ENCODE results near the gene TUBGCP5. TPM values are rescaled to one million over a fixed set of nuclear protein-coding genes. Genes with fewer than 3 reads are reported as not detected.
"Not testable (repeated sequence)": the region's sequence is repeated elsewhere in the genome, so short reads cannot be mapped to it uniquely, and the experiment has no call there.

Gene TUBGCP5
- total RNA-seq, 1 experiment from 2014 or later = 18.8 TPM

DNA sequence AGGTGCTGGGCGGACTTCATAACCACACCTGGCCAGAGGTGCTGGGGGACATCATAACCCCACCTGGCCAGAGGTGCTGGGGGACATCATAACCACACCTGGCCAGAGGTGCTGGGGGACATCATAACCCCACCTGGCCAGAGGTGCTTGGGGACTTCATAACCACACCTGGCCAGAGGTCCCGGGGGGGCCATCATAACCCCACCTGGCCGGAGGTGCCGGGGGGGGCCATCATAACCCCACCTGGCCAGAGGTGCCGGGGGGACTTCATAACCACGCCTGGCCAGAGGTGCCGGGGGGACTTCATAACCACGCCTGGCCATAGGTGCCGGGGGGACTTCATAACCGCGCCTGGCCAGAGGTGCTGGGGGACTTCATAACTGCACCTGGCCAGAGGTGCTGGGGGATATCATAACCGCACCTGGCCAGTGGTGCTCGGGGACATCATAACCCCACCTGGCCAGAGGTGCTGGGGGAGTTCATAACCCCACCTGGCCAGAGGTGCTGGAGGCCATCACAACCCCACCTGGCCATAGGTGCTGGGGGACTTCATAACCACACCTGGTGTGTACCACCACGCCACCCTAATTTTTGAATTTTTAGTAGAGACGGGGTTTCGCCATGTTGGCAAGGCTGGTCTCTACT lies 10.7 kb upstream of the TUBGCP5 start:
- POLR2A ChIA-PET = no interaction called here
- CTCF ChIA-PET = no interaction called here
- Mint-ChIP-seq H3K4me1 (no peaks in the 10 kb centered on the region), H3K36me3 (no peaks in the 10 kb centered on the region), H3K27me3 (ENCODE audit: low read depth) (no peaks in the 10 kb centered on the region), H3K4me3 (no peak overlapping the region), H3K9me3 (peaks cover 14% of the 10 kb centered on the region), H3K27ac (no peak overlapping the region)
- TF ChIP-seq TEAD4 (CRISPR knock-in tag; IDR thresholded peaks at IDR 0.05) = no peak
- no peak for TF ChIP-seq SP1 (CRISPR knock-in tag; conservative IDR thresholded peaks at IDR 0.05)
- TF ChIP-seq, protein P1, sequence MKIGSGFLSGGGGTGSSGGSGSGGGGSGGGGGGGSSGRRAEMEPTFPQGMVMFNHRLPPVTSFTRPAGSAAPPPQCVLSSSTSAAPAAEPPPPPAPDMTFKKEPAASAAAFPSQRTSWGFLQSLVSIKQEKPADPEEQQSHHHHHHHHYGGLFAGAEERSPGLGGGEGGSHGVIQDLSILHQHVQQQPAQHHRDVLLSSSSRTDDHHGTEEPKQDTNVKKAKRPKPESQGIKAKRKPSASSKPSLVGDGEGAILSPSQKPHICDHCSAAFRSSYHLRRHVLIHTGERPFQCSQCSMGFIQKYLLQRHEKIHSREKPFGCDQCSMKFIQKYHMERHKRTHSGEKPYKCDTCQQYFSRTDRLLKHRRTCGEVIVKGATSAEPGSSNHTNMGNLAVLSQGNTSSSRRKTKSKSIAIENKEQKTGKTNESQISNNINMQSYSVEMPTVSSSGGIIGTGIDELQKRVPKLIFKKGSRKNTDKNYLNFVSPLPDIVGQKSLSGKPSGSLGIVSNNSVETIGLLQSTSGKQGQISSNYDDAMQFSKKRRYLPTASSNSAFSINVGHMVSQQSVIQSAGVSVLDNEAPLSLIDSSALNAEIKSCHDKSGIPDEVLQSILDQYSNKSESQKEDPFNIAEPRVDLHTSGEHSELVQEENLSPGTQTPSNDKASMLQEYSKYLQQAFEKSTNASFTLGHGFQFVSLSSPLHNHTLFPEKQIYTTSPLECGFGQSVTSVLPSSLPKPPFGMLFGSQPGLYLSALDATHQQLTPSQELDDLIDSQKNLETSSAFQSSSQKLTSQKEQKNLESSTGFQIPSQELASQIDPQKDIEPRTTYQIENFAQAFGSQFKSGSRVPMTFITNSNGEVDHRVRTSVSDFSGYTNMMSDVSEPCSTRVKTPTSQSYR (CRISPR knock-in tag; IDR thresholded peaks at IDR 0.05) = no peak
- TF ChIP-seq, protein P2, sequence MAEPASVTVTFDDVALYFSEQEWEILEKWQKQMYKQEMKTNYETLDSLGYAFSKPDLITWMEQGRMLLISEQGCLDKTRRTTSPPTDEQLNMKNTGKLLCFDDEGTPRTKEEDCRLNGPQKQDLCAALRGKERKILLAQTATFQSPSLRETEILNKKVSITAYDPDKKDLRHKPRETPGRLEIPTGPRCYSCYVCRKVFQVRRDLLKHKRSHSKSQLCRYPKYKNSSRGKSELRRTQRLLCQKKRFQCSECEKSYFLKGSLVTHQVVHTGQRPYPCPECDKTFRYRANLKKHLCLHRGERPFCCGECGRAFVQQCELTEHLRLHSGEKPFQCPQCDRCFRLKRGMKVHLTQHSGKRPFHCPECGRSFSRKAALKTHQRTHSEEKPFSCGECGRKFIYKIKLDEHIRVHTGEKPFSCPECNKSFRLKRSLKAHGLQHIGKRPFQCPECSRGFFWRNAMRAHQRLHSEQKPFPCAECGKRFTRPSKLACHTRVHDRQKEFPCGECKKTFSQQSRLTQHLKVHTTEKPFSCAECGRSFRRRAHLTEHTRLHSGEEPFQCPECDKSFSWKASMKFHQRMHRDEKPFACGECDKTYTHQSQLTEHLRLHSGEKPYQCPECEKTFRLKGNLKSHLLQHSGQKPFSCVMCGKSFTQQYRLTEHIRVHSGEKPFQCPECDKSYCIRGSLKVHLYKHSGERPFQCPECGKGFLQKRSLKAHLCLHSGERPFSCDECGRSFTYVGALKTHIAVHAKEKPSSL (CRISPR knock-in tag; conservative IDR thresholded peaks at IDR 0.05) = no peak
- ATAC-seq = no peak
- no peak for DNase-seq (ENCODE audit: low spot score)

- CTCF ChIA-PET; H3K36me3 Mint-ChIP-seq; DNase-seq (ENCODE audit: low spot score); H3K4me3 Mint-ChIP-seq; H3K9me3 Mint-ChIP-seq; POLR2A ChIA-PET; H3K27me3 Mint-ChIP-seq (ENCODE audit: low read depth); H3K27ac Mint-ChIP-seq; ATAC-seq; H3K4me1 Mint-ChIP-seq: not testable (repeated sequence)
These were observed 9.4 kb upstream of the TUBGCP5 start for GRCh38 chr15:23048572-23049282.

DNA sequence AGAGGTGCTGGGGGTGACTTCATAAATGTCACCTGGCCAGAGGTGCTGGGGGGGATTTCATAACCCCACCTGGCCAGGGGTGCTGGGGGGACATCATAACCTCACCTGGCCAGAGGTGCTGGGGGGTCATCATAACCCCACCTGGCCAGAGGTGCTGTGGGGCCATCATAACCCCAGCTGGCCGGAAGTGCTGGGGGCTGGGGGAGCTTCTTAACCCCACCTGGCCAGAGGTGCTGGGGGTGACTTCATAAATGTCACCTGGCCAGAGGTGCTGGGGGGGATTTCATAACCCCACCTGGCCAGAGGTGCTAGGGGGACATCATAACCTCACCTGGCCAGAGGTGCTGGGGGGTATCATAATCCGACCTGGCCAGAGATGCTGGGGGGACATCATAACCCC lies 4.6 kb upstream of the TUBGCP5 start:
- POLR2A ChIA-PET; DNase-seq (ENCODE audit: low spot score); H3K36me3 Mint-ChIP-seq; H3K4me1 Mint-ChIP-seq; H3K27me3 Mint-ChIP-seq (ENCODE audit: low read depth); H3K9me3 Mint-ChIP-seq; ATAC-seq; H3K27ac Mint-ChIP-seq; CTCF ChIA-PET; H3K4me3 Mint-ChIP-seq: not testable (repeated sequence)

- H3K27ac Mint-ChIP-seq; DNase-seq (ENCODE audit: low spot score); H3K9me3 Mint-ChIP-seq; H3K4me1 Mint-ChIP-seq; POLR2A ChIA-PET; H3K4me3 Mint-ChIP-seq; H3K27me3 Mint-ChIP-seq (ENCODE audit: low read depth); CTCF ChIA-PET; ATAC-seq; H3K36me3 Mint-ChIP-seq: not testable (repeated sequence)
These were observed 4.2 kb upstream of the TUBGCP5 start for GRCh38 chr15:23043535-23043934.

GRCh38 chr15:23041736-23042135 lies 2.4 kb upstream of the TUBGCP5 start:
- ATAC-seq; H3K4me1 Mint-ChIP-seq; H3K36me3 Mint-ChIP-seq; H3K4me3 Mint-ChIP-seq; CTCF ChIA-PET; H3K9me3 Mint-ChIP-seq; H3K27me3 Mint-ChIP-seq (ENCODE audit: low read depth); POLR2A ChIA-PET; H3K27ac Mint-ChIP-seq; DNase-seq (ENCODE audit: low spot score): not testable (repeated sequence)

DNA sequence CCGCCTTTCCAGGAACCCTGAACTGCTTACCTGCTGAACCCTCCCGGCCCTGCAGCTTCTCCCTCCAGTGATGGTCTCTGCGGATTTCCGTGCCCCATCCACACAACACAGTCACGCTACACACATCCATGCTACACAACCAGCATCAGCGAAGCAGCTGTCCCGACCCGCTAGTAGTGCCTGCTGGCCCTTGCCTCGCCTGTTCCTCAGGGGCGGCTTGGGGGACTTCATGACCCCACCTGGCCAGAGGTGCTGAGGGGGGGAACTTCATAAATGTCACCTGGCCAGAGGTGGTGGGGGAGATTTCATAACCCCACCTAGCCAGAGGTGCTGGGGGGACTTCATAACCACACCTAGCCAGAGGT lies 530 bp upstream of the TUBGCP5 start:
- H3K27ac Mint-ChIP-seq = no peak overlapping the region
- DNase-seq (ENCODE audit: low spot score) = no peak
- POLR2A ChIA-PET = interaction anchor here (0.7 to 1.5 kb wide), 2 partner anchors 13 to 254 kb away, joined by 3 to 4 read pairs; no protein-coding TSS in a partner anchor
- H3K9me3 Mint-ChIP-seq = peaks cover 4% of the 10 kb centered on the region; the same call in 1 of the 2 replicates
- no peaks in the 10 kb centered on the region for H3K27me3 Mint-ChIP-seq (ENCODE audit: low read depth)
- peaks cover 8% of the 10 kb centered on the region for H3K36me3 Mint-ChIP-seq
- peak; percentile 26 for ATAC-seq
- TF ChIP-seq FOXP4 (CRISPR knock-in tag; IDR thresholded peaks at IDR 0.05) (no peak), ZNF263 (CRISPR knock-in tag; IDR thresholded peaks at IDR 0.05; ENCODE audit: low read depth) (no peak), GABPB1 (CRISPR knock-in tag; IDR thresholded peaks at IDR 0.05) (no peak), ATF3 (CRISPR knock-in tag; conservative IDR thresholded peaks at IDR 0.05) (no peak)
- TF ChIP-seq, protein P3, sequence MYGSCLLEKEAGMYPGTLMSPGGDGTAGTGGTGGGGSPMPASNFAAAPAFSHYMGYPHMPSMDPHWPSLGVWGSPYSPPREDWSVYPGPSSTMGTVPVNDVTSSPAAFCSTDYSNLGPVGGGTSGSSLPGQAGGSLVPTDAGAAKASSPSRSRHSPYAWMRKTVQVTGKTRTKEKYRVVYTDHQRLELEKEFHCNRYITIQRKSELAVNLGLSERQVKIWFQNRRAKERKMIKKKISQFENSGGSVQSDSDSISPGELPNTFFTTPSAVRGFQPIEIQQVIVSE (CRISPR knock-in tag; IDR thresholded peaks at IDR 0.05; ENCODE audit: borderline replicate concordance) = no peak
- CTCF ChIA-PET = interaction anchor here (0.6 to 1.1 kb wide), 5 partner anchors 17 to 142 kb away, joined by 3 to 4 read pairs (median 3); partner anchors contain the start of gene CYFIP1
- peaks cover 2% of the 10 kb centered on the region; the same call in 1 of the 2 replicates for H3K4me1 Mint-ChIP-seq
- H3K4me3 Mint-ChIP-seq = peak overlapping the region; percentile 80

All from WTC11 (cell line).